K562 (cell line): Measurements from ENCODE around the gene PLEKHH3. TPM values are rescaled to one million over a fixed set of nuclear protein-coding genes. Genes with fewer than 3 reads are reported as not detected.

Experiments
- ARID4B ChIP-seq: sonication (generic); formaldehyde crosslinking; IDR thresholded peaks from 2 replicates; pipeline ENCODE4 v1.8.0; 2022; ENCODE audit warnings: mild to moderate bottlenecking, missing genetic modification reagents
- ATF7 ChIP-seq: fragments of 450-650 bp; IDR thresholded peaks from 2 replicates; pipeline ENCODE4 v1.7.1; 2014; ENCODE audit warnings: mild to moderate bottlenecking, moderate library complexity
- BCOR ChIP-seq: fragments of 450-650 bp; IDR thresholded peaks from 2 replicates; pipeline ENCODE4 v1.6.1; 2016
- BHLHE40 ChIP-seq: IDR thresholded peaks from 2 replicates; pipeline ENCODE4 v1.6.1; 2011; ENCODE audit warnings: low read length, improper control_type of control experiment
- CBX5 ChIP-seq: IDR thresholded peaks from 2 replicates; pipeline ENCODE4 v1.6.1; 2014; ENCODE audit warnings: low read depth, borderline replicate concordance
- CHD2 ChIP-seq: IDR thresholded peaks from 2 replicates; pipeline ENCODE4 v1.6.1; 2011; ENCODE audit warnings: low read depth, low read length
- CREB5 ChIP-seq: fragments of 250-450 bp; sonication (Bioruptor Pico); IDR thresholded peaks from 2 replicates; pipeline ENCODE4 v1.5.0; 2020; ENCODE audit warnings: mild to moderate bottlenecking
- DPF2 ChIP-seq: fragments of 450-650 bp; IDR thresholded peaks from 2 replicates; pipeline ENCODE4 v1.6.1; 2016
- PTBP1 ChIP-seq: fragments of 200-400 bp; formaldehyde crosslinking; IDR thresholded peaks from 2 replicates; pipeline ENCODE4 v1.6.1; 2017; ENCODE audit warnings: low read depth, low read length
- RBM25 ChIP-seq: fragments of 200-400 bp; formaldehyde crosslinking; IDR thresholded peaks from 2 replicates; pipeline ENCODE4 v1.6.1; 2018; ENCODE audit warnings: low read length, low read depth, moderate library complexity; ENCODE audit not compliant: severe bottlenecking
- SAP30 ChIP-seq: fragments of 200-600 bp; sonication (generic); IDR thresholded peaks from 2 replicates; pipeline ENCODE4 v1.6.1; 2012; ENCODE audit warnings: borderline replicate concordance, low read depth, mild to moderate bottlenecking, moderate library complexity, low read length, control low read depth, inconsistent platforms; ENCODE audit not compliant: insufficient read depth, poor library complexity, severe bottlenecking
- SLC30A9 ChIP-seq: fragments of 250-450 bp; sonication (Bioruptor Pico); IDR thresholded peaks from 2 replicates; pipeline ENCODE4 v1.8.0; 2022; ENCODE audit warnings: mild to moderate bottlenecking, moderate library complexity
- ZNF263 ChIP-seq: sonication (generic); formaldehyde crosslinking; IDR thresholded peaks from 2 replicates; pipeline ENCODE4 v1.8.0; 2022; ENCODE audit warnings: mild to moderate bottlenecking, missing genetic modification reagents, borderline replicate concordance
- ZNF778 ChIP-seq: fragments of 450-650 bp; formaldehyde crosslinking; IDR thresholded peaks from 2 replicates; pipeline ENCODE4 v1.4.0; 2020; ENCODE audit warnings: mild to moderate bottlenecking, moderate library complexity
- polyA plus RNA-seq, 8 experiments: library from polyadenylated mRNA; depleted of rRNA in 4 of 8; stranded (reverse) in 5 of 8; unstranded in 3 of 8; fragments of >200 nt; fragmentation: Nextera tagmentation in 2 of 8; fragmentation: Illumina TruSeq in 1 of 8; extraction: Ambion mirVana in 2 of 8; extraction: Trizol in 1 of 8; gene quantifications; 2 replicates each; pipeline versions ENCODE4 v1.2.1 to v1.2.3, GENCODE V29; 2011 to 2014; ENCODE audit warnings: inconsistent platforms in 1 of 8, missing spikeins in 1 of 8
- total RNA-seq, 7 experiments: library from RNA; depleted of rRNA in 6 of 7; stranded (reverse); fragments of >200 nt in 6 of 7; fragmentation: Illumina TruSeq in 2 of 7; extraction: Trizol in 2 of 7; gene quantifications; 2 replicates each; pipeline versions ENCODE4 v1.2.1 to v1.2.3, GENCODE V29; 2011 to 2021; ENCODE audit warnings: low replicate concordance in 1 of 7
- TF ChIP-seq, protein P1 (sequence below): sonication (generic); formaldehyde crosslinking; IDR thresholded peaks from 2 replicates; pipeline ENCODE4 v1.8.0; 2022; ENCODE audit warnings: mild to moderate bottlenecking, missing genetic modification reagents
- TF ChIP-seq, protein P2 (sequence below): IDR thresholded peaks from 2 replicates; pipeline ENCODE4 v1.6.1; 2014; ENCODE audit warnings: antibody characterized with exemption
- TF ChIP-seq, protein P3 (sequence below): fragments of 450-650 bp; IDR thresholded peaks from 2 replicates; pipeline ENCODE4 v1.6.1; 2018; ENCODE audit warnings: mild to moderate bottlenecking, low read depth; ENCODE audit not compliant: partially characterized antibody

The PLEKHH3 gene
- total and polyA plus RNA-seq, 9 of the 15 experiments (the other 6 are each of a cell fraction or from before 2014, with no cell fraction given) = 0.58 to 34.5 (median 5.0) TPM

- TF ChIP-seq, protein P1, sequence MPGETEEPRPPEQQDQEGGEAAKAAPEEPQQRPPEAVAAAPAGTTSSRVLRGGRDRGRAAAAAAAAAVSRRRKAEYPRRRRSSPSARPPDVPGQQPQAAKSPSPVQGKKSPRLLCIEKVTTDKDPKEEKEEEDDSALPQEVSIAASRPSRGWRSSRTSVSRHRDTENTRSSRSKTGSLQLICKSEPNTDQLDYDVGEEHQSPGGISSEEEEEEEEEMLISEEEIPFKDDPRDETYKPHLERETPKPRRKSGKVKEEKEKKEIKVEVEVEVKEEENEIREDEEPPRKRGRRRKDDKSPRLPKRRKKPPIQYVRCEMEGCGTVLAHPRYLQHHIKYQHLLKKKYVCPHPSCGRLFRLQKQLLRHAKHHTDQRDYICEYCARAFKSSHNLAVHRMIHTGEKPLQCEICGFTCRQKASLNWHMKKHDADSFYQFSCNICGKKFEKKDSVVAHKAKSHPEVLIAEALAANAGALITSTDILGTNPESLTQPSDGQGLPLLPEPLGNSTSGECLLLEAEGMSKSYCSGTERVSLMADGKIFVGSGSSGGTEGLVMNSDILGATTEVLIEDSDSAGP (CRISPR knock-in tag) = no peak
- peak; percentile 97 for TF ChIP-seq ATF7
- peak; percentile 73 for TF ChIP-seq RBM25
- 0 out of 2 replicates have a peak, but pooled peaks have one; percentile 12 for TF ChIP-seq DPF2
- TF ChIP-seq CHD2 = peak; percentile 51; the same call in 1 of the 2 replicates
- TF ChIP-seq ZNF263 (CRISPR knock-in tag) = no peak
- no peak for TF ChIP-seq ZNF778 (CRISPR knock-in tag)
- TF ChIP-seq CREB5 (CRISPR knock-in tag) = no peak
- no peak for TF ChIP-seq SLC30A9 (CRISPR knock-in tag)
- TF ChIP-seq, protein P2, sequence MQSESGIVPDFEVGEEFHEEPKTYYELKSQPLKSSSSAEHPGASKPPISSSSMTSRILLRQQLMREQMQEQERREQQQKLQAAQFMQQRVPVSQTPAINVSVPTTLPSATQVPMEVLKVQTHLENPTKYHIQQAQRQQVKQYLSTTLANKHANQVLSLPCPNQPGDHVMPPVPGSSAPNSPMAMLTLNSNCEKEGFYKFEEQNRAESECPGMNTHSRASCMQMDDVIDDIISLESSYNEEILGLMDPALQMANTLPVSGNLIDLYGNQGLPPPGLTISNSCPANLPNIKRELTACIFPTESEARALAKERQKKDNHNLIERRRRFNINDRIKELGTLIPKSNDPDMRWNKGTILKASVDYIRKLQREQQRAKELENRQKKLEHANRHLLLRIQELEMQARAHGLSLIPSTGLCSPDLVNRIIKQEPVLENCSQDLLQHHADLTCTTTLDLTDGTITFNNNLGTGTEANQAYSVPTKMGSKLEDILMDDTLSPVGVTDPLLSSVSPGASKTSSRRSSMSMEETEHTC = 0 out of 2 replicates have a peak, but pooled peaks have one; percentile 16
- TF ChIP-seq, protein P3, sequence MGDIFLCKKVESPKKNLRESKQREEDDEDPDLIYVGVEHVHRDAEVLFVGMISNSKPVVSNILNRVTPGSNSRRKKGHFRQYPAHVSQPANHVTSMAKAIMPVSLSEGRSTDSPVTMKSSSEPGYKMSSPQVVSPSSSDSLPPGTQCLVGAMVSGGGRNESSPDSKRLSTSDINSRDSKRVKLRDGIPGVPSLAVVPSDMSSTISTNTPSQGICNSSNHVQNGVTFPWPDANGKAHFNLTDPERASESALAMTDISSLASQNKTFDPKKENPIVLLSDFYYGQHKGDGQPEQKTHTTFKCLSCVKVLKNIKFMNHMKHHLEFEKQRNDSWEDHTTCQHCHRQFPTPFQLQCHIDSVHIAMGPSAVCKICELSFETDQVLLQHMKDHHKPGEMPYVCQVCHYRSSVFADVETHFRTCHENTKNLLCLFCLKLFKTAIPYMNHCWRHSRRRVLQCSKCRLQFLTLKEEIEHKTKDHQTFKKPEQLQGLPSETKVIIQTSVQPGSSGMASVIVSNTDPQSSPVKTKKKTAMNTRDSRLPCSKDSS = no peak
- no peak for TF ChIP-seq SAP30
- no peak for TF ChIP-seq ARID4B
- no peak for TF ChIP-seq CBX5
- 0 out of 2 replicates have a peak, but pooled peaks have one; percentile 28 for TF ChIP-seq PTBP1
- TF ChIP-seq BCOR = peak; percentile 90
- peak; percentile 46; the same call in 1 of the 2 replicates for TF ChIP-seq BHLHE40
Observed at GRCh38 chr17:42677012-42677857, 441 bp upstream of the PLEKHH3 start (continued).
